HG03097 (cell line): ENCODE data around the gene PPP1R13L.

Experiments used
- ATAC-seq: cut with Tn5 transposase; IDR thresholded peaks from one replicate; pipeline ENCODE4 v1.9.1; 2021; ENCODE audit not compliant: unreplicated experiment, low FRiP score

Gene PPP1R13L, protein sequence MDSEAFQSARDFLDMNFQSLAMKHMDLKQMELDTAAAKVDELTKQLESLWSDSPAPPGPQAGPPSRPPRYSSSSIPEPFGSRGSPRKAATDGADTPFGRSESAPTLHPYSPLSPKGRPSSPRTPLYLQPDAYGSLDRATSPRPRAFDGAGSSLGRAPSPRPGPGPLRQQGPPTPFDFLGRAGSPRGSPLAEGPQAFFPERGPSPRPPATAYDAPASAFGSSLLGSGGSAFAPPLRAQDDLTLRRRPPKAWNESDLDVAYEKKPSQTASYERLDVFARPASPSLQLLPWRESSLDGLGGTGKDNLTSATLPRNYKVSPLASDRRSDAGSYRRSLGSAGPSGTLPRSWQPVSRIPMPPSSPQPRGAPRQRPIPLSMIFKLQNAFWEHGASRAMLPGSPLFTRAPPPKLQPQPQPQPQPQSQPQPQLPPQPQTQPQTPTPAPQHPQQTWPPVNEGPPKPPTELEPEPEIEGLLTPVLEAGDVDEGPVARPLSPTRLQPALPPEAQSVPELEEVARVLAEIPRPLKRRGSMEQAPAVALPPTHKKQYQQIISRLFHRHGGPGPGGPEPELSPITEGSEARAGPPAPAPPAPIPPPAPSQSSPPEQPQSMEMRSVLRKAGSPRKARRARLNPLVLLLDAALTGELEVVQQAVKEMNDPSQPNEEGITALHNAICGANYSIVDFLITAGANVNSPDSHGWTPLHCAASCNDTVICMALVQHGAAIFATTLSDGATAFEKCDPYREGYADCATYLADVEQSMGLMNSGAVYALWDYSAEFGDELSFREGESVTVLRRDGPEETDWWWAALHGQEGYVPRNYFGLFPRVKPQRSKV

DNA sequence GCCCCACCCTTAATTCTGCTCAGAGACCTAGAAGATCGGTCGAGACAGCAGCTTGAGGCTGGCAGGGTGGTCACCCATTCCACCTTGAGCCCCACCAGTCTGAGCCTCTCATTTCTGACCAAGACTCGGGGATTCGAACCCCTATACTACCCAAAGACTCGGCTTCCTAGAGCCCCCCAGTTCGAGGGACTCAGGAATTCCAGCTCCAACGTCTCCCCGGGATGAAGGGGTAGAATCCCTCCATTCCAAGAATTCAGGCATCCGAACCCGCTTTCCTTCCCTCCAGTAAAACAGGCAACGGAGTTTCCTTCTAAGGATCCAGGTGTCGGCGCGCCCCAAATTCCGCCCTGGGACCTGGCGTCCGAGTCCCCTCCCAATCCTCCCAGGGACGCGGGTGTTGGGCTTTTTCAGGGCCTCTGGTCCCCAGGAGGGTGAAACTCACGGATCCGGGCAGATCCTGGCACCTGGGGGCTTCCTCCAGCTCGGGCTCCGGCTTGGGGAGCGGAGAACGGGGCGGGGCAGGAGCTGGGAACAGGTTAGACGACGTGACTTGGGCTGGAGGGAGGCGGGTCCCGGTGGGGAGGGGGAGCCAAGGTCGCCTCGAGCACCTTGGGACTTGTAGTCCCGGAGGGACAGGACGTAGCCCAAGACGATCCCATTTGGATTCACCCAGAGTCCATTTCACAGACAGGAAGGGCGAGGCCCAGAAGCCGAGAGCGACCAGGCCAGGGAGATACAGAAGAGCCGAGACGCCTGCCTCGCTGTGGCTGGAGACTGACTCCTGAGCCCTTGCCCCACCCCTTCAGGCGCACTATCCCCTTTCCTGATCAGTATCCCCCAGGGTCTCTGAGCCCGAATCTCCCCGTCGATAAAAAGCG, at the start of gene PPP1R13L:
PPP1R13L (minus strand) TSS at position 513 of the 878 bp plus-strand sequence. CDS start 6,751 bp downstream, outside the sequence.
- peak; percentile 29 for ATAC-seq

DNA sequence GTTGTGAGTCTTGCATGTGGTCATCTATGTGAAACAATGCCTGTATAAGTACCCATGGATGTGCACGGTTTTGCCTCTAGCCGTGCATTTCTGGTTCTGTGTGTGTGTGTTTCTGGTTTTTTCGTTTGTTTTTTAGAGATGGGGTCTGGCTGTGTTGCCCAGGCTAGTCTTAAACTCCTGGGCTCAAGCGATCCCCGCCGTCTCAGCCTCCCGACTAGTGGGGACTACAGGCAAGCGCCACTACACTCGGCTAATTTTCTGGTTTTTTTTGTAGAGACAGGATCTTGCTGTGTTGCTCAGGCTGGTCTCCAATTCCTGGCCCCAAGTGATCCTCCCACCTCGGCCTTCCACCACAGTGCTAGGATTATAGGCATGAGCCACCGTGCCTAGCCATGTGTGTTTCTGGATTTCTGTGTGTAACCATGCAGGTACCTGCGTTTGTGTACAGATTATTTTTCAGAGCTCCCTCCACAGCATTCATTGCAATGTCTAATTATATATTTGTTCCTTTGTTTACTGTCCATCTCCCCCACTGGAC, 47.0 kb upstream of the PPP1R13L start:
- no peak for ATAC-seq

DNA sequence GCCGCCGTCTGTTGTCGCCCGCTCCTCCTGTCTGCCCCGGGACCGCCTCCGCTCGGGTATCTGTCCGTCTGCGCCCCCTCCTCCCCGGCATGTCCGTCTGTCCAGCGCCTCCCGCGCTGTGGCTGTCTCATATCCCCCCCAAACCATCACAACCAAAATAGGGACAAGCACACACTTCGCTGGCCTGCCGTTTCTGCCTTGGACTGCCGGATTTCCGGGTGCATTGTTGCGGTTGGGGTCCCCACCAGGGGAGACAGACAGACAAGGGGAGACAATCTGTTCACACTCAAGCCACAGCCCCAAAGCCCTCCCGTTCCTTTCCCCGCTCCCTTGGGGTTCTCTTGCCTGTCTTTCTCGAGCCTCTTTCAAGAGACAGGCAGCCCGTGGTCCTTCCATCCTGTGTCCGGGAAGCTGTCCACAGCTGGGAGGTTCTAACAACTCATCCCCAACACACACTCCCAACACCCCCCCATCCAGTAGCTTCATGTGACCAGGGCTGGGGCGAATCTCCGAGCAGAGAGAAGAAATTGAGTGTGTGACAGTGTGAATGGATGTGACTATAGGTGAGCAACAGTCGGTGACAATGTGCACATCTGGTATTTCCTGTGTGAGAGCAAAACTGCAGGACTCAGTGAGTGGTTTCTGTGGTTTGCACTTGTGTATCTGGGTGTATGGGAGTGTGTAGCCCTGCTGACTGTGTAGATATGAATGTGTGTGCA, 46.4 kb upstream of the PPP1R13L start:
- ATAC-seq: peak; percentile 17

DNA sequence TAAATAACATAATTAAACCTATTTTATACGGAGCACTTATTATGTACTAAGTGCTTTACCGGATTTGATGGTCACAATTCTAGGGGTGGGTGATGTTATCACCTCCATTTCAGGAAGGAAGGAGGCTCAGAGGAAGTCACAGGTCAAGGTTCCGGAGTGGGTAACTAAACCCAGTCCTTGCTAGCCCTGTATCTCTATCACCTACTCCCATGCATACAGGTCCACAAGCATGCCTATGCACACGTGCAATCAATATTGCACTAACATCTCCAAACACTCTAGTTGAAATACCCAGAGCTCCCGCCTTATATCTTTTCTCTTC, 45.1 kb upstream of the PPP1R13L start:
- ATAC-seq: no peak

DNA sequence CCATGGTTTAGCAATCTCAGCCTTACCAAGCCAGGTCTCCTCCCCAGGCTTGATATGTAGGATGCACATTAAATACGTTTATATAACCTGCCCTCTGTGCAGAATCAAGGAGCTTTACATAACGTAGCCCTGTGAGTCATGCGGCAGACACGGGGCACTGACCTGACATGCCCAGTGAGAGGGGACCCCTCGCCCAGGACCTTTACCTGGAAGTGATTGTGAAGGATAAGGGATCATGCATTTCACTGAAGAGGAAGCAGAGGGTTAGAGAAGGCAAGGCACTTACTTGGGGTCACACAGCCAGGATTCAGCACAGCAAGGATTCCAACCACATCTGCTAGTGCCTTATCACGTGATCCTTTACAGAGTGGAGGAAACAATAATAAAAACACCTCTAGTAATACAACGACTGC, 44.0 kb upstream of the PPP1R13L start:
- no peak for ATAC-seq

DNA sequence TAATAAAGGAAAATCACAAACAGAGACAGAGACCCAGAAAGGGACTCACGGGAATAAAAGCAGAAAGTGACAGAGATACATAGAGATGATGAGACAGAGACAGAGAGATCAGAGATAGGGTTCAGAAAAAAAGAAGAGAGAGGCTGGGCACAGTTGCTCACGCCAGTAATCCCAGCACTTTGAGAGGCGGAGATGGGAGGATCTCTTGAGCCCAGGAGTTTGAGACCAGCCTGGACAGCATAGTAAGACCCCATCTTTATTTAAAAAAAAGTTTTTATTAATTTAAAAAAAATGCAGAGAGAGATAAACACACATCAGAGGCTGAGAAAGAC, 43.5 kb upstream of the PPP1R13L start:
- no peak for ATAC-seq

DNA sequence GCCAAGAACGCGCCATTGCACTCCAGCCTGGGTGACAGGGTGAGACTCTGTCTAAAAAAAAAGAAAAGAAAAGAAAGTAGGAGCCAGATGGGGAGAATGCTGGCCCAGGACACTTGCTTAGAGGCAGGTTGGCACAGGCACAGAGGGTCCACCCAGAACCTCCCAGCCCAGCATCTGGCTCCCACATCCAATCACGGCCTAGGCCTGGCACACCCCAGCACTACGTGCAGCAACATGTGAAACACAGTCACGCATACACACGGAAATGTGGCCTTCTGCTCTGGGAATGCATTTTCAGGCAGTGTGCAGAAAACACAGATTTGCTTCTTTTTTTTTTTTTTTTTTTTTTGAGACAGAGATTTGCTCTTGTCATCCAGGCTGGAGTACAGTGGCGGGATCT, 42.1 kb upstream of the PPP1R13L start:
- ATAC-seq: no peak

DNA sequence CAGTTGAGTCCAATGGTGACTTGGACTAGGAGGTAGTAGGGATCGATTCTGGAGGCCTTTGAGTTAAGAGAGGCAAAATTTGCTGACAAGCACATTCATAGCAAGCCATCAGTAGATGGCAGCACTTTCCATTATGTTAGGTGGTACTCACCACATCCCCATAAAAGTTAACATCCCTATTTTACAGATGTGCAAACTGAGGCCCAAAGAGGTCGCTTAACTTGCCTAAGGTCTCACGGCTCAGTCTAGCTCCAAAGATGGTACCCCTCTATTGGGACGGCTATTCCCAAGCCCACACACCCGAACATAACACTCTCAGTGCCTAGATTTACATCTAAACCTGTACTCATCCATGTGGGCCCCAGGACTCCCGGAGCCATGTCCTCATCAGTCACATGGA, 41.4 kb upstream of the PPP1R13L start:
- ATAC-seq: no peak

DNA sequence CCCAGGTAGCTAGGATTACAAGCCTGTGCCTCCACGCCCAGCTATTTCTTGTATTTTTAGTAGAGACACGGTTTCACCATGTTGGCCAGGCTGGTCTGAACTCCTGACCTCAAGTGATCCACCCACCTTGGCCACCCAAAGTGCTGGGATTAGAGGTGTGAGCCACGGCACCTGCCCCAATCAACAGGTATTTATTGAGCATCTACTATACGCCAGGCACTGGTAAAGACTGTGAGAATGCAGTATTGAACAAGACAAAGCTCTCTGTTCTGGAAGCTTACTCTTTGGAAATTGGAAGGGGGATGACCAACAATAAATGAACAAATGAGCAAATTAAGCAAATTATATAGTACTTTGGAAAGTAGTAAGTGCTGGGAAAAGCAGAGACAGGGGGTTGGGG, 40.3 kb upstream of the PPP1R13L start:
- ATAC-seq: no peak

DNA sequence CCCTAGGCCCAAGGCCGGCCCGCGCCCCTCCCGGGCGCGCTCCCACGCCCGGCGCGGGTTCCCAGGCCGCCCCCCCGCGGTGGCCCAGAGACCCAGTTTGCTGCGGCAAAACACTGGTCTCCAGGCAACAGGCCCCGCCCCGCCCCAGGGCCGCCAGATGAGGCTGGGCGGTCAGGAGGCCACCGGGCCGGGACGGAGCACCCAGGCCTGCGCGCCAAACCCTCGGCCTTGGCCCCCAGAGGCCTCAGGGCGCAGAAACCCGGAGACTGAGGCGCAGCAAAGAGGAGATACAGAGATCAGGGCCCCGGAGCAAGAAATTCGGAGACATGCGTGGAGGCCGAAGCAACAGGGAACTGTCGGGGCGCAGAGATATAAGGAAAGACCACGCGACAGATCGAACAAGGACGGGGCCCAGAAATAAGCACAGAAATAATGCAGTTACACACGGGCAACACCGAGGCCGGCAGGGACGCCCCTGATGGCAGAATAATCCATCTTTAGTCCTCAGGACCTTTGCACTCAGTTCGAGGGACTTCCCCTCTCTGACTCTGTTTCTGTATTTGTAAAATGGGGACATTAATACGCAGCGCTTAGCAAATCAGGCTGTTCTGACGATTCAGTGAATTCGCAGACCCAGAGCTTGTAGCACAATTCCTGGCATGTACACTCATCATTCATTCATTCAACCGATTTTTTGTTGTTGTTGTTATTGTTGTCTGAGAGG, 39.6 kb upstream of the PPP1R13L start:
- ATAC-seq: peak; percentile 27

DNA sequence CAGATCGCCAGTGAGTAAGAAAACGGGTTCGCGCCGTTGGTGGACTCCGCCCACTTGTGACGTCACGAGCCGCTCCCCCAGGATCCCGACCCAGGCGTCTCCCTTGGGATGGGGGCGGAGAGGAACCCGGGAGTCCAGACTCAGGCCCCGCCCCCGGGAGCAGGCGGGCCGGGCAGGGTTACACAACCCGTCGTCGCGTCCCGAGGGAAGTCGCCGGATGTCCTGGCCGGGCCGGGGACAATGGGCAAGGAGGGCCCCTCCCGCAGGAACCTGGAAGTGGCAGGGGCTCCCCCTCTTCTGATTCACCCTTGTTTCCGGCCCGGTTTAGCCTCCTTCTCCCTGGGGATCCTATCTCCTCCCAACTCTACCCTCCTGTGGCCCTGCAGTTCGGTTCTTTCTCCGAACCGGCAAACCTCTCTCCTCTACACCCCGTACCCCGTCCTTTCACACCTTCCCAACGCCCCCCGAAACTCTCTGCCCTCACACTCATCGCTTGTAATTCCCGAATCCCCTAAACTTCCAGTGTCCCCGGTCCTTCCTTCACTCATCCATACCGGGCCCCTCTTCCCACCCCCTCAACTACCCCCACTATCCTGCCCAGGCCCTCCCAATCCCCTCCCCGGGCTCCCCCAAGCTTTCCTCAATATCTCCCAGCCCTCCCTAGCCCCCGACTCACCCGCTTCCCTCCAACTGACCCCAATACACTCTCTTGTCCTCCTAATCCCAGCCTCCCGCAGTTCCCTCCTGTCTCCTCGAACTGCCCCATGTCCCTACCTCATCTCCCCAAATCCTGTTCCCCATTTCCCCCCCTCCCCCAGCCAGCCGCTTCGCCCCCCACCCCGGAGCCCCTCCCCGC, 38.8 kb upstream of the PPP1R13L start:
- ATAC-seq: no peak

DNA sequence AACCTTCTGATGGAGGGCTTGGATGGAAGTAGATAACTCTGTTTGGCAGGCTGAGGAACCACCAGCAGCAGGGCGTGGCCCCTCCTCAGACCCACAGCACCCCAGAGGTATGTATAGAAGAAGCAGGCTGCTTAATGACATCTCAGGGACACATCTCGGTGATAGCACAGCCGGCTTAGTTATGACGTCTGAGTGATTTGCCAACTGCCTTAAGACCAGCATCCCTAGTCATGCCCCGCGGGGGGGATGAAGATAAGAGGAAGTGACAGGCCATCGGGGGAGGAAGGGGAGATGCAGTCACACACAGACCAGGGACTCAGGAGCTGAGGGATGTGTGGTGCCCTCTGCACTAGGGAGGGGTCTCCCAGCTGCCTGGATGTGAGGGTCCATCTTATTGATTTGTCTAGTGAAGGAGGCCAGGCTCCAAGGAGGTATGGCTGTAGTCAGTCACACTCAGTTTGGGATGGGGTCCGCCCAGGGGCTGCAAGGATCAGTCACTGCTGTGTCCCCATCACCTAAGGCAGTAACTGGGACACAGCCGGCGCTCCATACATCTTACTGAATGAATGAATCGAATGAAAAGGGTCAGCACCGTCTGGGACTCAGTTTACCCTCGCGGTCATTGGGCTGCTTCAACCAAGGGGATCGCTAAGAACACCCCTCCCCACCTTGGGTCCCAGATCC, 38.1 kb upstream of the PPP1R13L start:
- no peak for ATAC-seq

DNA sequence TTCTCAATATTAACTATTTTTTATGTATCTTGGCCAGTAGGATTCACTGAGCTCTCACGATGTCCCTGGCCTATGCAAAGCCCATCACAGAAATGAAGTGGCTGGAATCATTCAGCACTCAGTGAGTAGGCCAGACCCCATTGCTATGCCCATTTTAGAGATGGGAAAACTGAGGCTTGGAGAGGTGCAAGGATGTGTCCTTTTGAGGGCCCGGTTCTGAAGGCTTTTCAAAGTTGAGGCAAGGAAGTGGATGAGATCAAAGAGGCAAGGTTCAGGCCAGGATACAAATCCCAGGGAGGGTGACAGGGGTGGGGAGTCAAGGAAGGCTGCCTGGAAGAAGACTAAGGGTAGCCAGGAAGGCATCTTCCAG, 37.5 kb upstream of the PPP1R13L start:
- no peak for ATAC-seq

DNA sequence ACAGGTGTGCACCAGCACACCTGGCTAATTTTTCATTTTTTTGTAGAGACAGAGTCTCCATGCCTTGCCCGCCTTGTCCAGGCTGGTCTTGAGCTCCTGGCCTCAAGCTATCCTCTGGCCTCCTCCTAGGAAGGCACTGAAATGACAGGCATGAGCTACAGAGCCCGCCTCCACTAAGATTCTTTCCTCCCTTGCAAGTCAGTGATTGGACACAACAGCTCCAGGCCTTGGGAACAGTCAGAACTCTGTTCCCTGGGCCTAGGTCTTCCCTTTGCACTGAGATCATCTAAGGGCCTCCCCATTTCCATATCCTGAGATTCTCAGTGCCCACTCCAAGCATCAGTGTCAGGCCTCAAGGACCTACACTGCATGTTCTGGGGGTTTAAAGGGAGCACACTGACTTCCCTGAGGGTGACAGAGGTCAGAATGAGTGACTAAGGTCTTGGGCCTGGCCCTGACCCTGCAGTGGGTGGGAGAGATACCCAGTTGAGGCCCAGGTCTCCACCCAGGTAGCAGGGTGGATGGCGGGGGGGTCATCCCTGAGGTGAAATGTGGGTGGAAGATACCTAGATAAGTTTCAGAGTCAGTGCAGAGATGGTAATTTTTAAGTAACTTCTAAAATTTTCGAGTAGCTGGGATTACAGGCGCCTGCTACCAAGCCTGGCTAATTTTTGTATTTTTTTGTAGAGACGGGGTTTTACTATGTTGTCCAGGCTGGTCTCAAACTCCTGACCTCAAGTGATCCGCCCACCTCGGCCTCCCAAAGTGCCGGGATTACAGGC, 36.2 kb upstream of the PPP1R13L start:
- ATAC-seq: no peak

DNA sequence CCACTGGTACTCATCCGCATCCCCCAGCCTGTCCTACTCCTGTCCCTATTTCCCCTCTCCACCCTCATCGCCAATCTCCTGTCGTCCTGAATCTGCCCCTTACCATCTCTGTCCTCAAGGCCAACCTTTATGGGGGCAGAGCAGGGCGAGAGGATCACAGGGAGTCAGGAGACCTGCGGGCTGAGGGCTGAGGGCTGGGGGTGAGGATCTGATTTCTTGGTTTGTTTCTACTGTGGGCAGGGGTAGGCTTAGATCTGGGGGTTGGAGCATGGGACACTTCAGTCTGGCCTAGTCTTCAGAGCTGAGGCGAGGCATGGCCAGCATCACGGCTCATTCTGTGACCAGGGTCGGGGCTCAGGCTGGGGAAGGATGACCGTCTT, 35.4 kb upstream of the PPP1R13L start:
- no peak for ATAC-seq

DNA sequence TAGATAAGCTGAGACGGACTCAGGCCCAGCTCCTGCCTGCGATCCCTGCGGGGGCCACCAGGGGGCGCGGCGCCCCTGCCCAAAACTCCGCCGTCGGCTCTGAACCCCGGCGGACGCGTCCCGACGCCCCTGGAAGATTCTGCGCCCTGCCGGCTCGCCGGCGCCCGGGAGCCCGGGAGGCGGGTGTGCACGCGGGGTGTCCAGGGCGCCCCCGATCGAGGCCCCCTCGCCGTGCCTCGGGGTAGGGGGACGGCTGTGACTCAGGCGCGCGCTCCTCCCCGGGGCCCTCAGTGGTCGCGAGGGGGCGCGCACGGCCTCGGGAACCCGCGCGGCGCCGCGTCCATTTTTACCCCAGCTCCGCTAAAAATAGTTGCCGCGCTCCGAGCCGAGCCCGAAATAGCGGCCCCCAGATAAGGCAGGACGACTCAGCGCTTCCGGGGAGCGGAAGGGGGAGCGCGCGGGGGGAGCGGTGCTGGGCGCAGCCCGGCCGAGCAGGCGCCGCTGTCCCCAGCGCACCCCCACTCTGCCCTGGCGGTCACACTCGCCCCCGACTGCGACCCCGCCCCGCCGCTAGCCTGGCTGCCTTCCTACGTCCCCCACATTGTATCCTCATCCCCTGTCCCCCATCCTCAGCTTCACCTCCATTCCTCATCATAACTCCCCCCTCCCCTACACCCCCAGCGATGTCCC, 34.8 kb upstream of the PPP1R13L start:
- peak; percentile 65 for ATAC-seq

DNA sequence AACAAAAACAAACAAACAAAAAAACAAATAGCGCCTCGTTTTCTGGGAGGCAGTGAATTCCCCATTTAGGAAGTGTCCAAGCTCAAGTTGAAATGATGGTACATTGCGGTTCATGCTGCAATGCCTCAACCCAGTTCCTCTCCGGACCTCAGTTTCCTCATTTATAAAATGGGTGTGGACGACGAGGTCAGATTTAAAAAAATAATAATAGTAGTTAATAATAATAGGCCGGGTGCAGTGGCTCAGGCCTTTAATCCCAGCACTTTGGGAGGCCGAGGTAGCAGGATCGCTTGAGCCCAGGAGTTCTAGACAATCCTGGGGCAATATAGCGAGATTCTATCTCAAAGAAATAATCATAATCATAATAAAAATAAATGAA, 34.3 kb upstream of the PPP1R13L start:
- ATAC-seq: no peak
